ENCODE data around the gene ATG5.

ATG5 gene

DNA sequence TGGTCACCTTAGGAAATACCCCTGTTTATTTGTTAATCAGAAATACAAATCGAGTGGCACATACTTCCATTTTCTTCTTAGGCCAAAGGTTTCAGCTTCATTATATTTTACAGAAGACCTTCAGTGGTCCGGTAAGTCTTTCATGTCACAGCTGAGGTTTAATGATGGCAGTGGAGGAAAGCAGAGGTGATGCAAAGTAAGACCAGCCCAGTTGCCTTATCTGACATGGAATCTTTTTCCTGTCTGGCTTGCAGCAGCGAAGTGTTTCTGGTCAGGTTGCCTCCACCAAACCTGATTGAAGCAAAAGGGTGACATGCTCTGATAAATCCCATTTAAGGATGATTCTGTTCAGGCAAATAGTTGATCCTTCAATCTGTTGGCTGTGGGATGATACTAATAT, 139.4 kb downstream of the ATG5 start:
- Histone ChIP-seq H3K4me1 (ENCODE audit: control insufficient read depth, low read length) (no peaks in the 10 kb centered on the region), H3K4me3 (ENCODE audit: low read length) (no peak overlapping the region), H3K79me2 (ENCODE audit: control insufficient read depth, low read length) (no peaks in the 10 kb centered on the region), H3K4me2 (ENCODE audit: low read length) (no peak overlapping the region), H3F3A (ENCODE audit: control insufficient read depth, insufficient read depth) (no peaks in the 10 kb centered on the region), H3K27me3 (ENCODE audit: control insufficient read depth, low read length) (no peaks in the 10 kb centered on the region), H3K9me3 (ENCODE audit: control insufficient read depth, insufficient read depth, low read length) (no peaks in the 10 kb centered on the region), H4K20me1 (ENCODE audit: control insufficient read depth, insufficient read depth, low read depth, low read length) (no peaks in the 10 kb centered on the region), H3K9me2 (replicated peaks; ENCODE audit: control insufficient read depth, low read length) (no peaks in the 10 kb centered on the region), H3K36me3 (ENCODE audit: control insufficient read depth, low read length) (peaks cover 5% of the 10 kb centered on the region), H3K27ac (ENCODE audit: low read depth, low read length) (no peak overlapping the region)
- TF ChIP-seq CTCF (IDR thresholded peaks at IDR 0.05; ENCODE audit: low read depth, low read length, poor library complexity, severe bottlenecking), result no peak
- TF ChIP-seq EZH2phosphoT487 (IDR thresholded peaks at IDR 0.05; ENCODE audit: borderline replicate concordance, low read length), result no peak

DNA sequence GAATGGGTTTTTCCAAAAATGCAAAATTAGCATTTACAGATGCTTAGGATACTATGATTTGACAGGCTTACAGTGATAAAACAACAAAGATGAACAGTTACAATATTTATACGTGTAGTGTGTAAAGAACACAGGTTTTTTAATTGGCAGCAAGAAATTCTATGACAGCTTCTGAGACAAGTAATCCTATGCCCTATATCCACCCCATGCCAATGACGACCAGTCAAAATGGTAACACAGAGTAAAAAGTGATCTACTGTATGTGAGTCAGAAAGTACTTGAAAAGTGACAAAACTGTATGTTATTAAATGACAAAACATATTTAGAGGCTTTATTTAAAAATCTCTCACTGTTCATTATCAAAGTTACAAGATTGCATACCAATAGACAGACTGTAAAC, 139.9 kb downstream of the ATG5 start:
- Histone ChIP-seq H3K9me3 (ENCODE audit: control insufficient read depth, insufficient read depth, low read length) (no peaks in the 10 kb centered on the region), H3K9me2 (replicated peaks; ENCODE audit: control insufficient read depth, low read length) (no peaks in the 10 kb centered on the region), H3K36me3 (ENCODE audit: control insufficient read depth, low read length) (peaks cover 5% of the 10 kb centered on the region), H3K4me3 (ENCODE audit: low read length) (no peak overlapping the region), H3K27ac (ENCODE audit: low read depth, low read length) (no peak overlapping the region), H3F3A (ENCODE audit: control insufficient read depth, insufficient read depth) (no peaks in the 10 kb centered on the region), H3K79me2 (ENCODE audit: control insufficient read depth, low read length) (no peaks in the 10 kb centered on the region), H3K27me3 (ENCODE audit: control insufficient read depth, low read length) (no peaks in the 10 kb centered on the region), H3K4me1 (ENCODE audit: control insufficient read depth, low read length) (no peaks in the 10 kb centered on the region), H3K4me2 (ENCODE audit: low read length) (no peak overlapping the region), H4K20me1 (ENCODE audit: control insufficient read depth, insufficient read depth, low read depth, low read length) (no peaks in the 10 kb centered on the region)
- TF ChIP-seq EZH2phosphoT487 (IDR thresholded peaks at IDR 0.05; ENCODE audit: borderline replicate concordance, low read length) (no peak), CTCF (IDR thresholded peaks at IDR 0.05; ENCODE audit: low read depth, low read length, poor library complexity, severe bottlenecking) (no peak)

DNA sequence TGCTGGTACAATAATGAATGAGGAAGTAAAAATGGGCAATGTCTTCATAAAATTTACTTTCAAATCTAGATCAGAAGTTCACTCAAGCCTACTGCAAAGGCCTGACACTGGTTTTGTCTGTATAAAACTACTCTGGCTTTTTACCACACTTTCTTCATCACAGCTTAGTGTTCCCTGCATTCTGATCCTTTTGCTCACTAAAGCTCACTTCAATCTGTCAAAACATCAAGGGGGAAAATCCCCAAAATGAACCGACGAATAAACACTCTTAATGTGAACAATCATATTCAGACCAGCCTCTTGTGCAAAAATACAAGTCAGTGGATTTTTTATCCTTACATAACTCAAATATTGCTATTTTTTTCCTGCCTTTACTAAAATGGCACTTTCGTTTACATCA, 140.9 kb downstream of the ATG5 start:
- H3K4me2 ChIP-seq (ENCODE audit: low read length), result no peak overlapping the region
- TF ChIP-seq CTCF (IDR thresholded peaks at IDR 0.05; ENCODE audit: low read depth, low read length, poor library complexity, severe bottlenecking) (no peak), EZH2phosphoT487 (IDR thresholded peaks at IDR 0.05; ENCODE audit: borderline replicate concordance, low read length) (no peak)
- H3K9me3 ChIP-seq (ENCODE audit: control insufficient read depth, insufficient read depth, low read length), result no peaks in the 10 kb centered on the region
- H3K4me1 ChIP-seq (ENCODE audit: control insufficient read depth, low read length), result no peaks in the 10 kb centered on the region
- H3K27me3 ChIP-seq (ENCODE audit: control insufficient read depth, low read length), result no peaks in the 10 kb centered on the region
- H3K9me2 ChIP-seq (replicated peaks; ENCODE audit: control insufficient read depth, low read length), result no peaks in the 10 kb centered on the region
- H4K20me1 ChIP-seq (ENCODE audit: control insufficient read depth, insufficient read depth, low read depth, low read length), result no peaks in the 10 kb centered on the region
- no peak overlapping the region for H3K27ac ChIP-seq (ENCODE audit: low read depth, low read length)
- H3F3A ChIP-seq (ENCODE audit: control insufficient read depth, insufficient read depth), result no peaks in the 10 kb centered on the region
- no peaks in the 10 kb centered on the region for H3K79me2 ChIP-seq (ENCODE audit: control insufficient read depth, low read length)
- H3K36me3 ChIP-seq (ENCODE audit: control insufficient read depth, low read length), result peaks cover 5% of the 10 kb centered on the region
- no peak overlapping the region for H3K4me3 ChIP-seq (ENCODE audit: low read length)

DNA sequence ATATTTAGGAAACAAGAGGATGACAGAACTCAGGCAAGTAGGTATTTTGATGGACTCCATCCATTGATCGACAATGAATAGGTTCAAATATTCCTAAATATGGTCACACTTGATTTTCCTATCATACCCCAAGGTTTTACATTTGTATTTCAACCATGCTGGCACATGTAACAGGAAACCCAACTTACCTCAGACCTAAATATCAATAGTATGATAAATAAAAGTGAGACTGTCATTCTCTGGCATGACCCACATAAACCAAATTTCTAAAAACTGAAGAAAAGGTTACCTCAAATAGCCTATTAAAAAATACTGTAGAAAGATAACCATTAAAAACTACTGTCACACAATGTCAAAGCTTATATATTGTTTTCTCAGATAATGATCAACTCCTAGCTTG, 142.1 kb downstream of the ATG5 start:
- Histone ChIP-seq H3K79me2 (ENCODE audit: control insufficient read depth, low read length) (no peaks in the 10 kb centered on the region), H3K27me3 (ENCODE audit: control insufficient read depth, low read length) (no peaks in the 10 kb centered on the region), H4K20me1 (ENCODE audit: control insufficient read depth, insufficient read depth, low read depth, low read length) (no peaks in the 10 kb centered on the region), H3F3A (ENCODE audit: control insufficient read depth, insufficient read depth) (no peaks in the 10 kb centered on the region), H3K27ac (ENCODE audit: low read depth, low read length) (no peak overlapping the region), H3K4me2 (ENCODE audit: low read length) (no peak overlapping the region), H3K4me1 (ENCODE audit: control insufficient read depth, low read length) (no peaks in the 10 kb centered on the region), H3K36me3 (ENCODE audit: control insufficient read depth, low read length) (peaks cover 5% of the 10 kb centered on the region), H3K9me2 (replicated peaks; ENCODE audit: control insufficient read depth, low read length) (no peaks in the 10 kb centered on the region), H3K9me3 (ENCODE audit: control insufficient read depth, insufficient read depth, low read length) (no peaks in the 10 kb centered on the region), H3K4me3 (ENCODE audit: low read length) (no peak overlapping the region)
- TF ChIP-seq CTCF (IDR thresholded peaks at IDR 0.05; ENCODE audit: low read depth, low read length, poor library complexity, severe bottlenecking) (no peak), EZH2phosphoT487 (IDR thresholded peaks at IDR 0.05; ENCODE audit: borderline replicate concordance, low read length) (no peak)

Data from DOHH2 (cell line).